Suprapubic skin (tissue), 4 donors: ENCODE data around the gene CFAP46. TPM values are rescaled to one million over a fixed set of nuclear protein-coding genes. Genes with fewer than 3 reads are reported as not detected.

Source experiments
- DNase-seq, 2 donors: peaks; one replicate each; pipeline ENCODE4 v3.0.0-alpha.2; 2019; ENCODE audit warnings: low spot score in 2 of 2
- H3K27ac ChIP-seq: fragments of 200-600 bp; sonication (generic); one replicate; pipeline ENCODE4 v1.5.1; 2019
- H3K27me3 ChIP-seq: fragments of 200-600 bp; sonication (generic); one replicate; pipeline ENCODE4 v1.5.1; 2019
- H3K36me3 ChIP-seq: fragments of 200-600 bp; sonication (generic); one replicate; pipeline ENCODE4 v1.5.1; 2019
- H3K4me1 ChIP-seq: fragments of 200-600 bp; sonication (generic); one replicate; pipeline ENCODE4 v1.5.1; 2019
- H3K4me3 ChIP-seq: fragments of 200-600 bp; sonication (generic); one replicate; pipeline ENCODE4 v1.5.1; 2019; ENCODE audit warnings: mild to moderate bottlenecking
- H3K9me3 ChIP-seq: fragments of 200-600 bp; sonication (generic); one replicate; pipeline ENCODE4 v1.5.1; 2019
- CTCF ChIP-seq, 2 donors: fragments of 200-600 bp in 1 of 2; fragments of 450-650 bp in 1 of 2; sonication (generic) in 1 of 2; IDR thresholded peaks; one replicate each; pipeline ENCODE4 v1.5.1; 2016 to 2019; ENCODE audit warnings: antibody characterized with exemption in 2 of 2, mild to moderate bottlenecking in 1 of 2, moderate library complexity in 1 of 2
- EP300 ChIP-seq: sonication (generic); formaldehyde crosslinking; IDR thresholded peaks from one replicate; pipeline ENCODE4 v1.6.1; 2017; ENCODE audit warnings: antibody characterized with exemption
- POLR2A ChIP-seq, 2 donors: fragments of 450-650 bp; IDR thresholded peaks; one replicate each; pipeline ENCODE4 v1.6.1; 2017; ENCODE audit warnings: antibody characterized with exemption in 2 of 2, mild to moderate bottlenecking in 2 of 2, moderate library complexity in 2 of 2
- POLR2AphosphoS5 ChIP-seq, 3 donors: sonication (generic); formaldehyde crosslinking; IDR thresholded peaks; one replicate each; pipeline ENCODE4 v1.6.1; 2017; ENCODE audit warnings: antibody characterized with exemption in 3 of 3
- WGBS: methylation state at CpG from one replicate; pipeline ENCODE4 v1.1.5; 2018; 5-methylcytosine and 5-hydroxymethylcytosine counted together
- total RNA-seq, 4 donors: library from RNA; depleted of rRNA; stranded (reverse); fragments of >200 nt; gene quantifications; one replicate each; pipeline ENCODE4 v1.1.0, GENCODE V29; 2016

CFAP46 gene
- total RNA-seq, 4 donors from 2014 or later, result 0.11 to 0.21 TPM; not detected in 2

GRCh38 chr10:132807621-132808049 is 134.7 kb downstream of the CFAP46 start:
- no peaks in the 10 kb centered on the region for H3K4me1 ChIP-seq
- no peaks in the 10 kb centered on the region for H3K36me3 ChIP-seq
- TF ChIP-seq POLR2A (IDR thresholded peaks at IDR 0.05) (no peak), CTCF (IDR thresholded peaks at IDR 0.05) (no peak), EP300 (no peak), POLR2AphosphoS5 (IDR thresholded peaks at IDR 0.05) (no peak)
- no peak overlapping the region for H3K27ac ChIP-seq
- no peak overlapping the region for H3K4me3 ChIP-seq
- peak; percentile 46 to 73 for DNase-seq
- no CpG with 5 or more reads among the region's 27 CpGs for WGBS
- H3K27me3 ChIP-seq, result peaks cover 65% of the 10 kb centered on the region
- no peaks in the 10 kb centered on the region for H3K9me3 ChIP-seq

GRCh38 chr10:132806561-132807003 is 135.8 kb downstream of the CFAP46 start:
- WGBS, result 69% methylated on average over 20 of the region's 25 CpGs

GRCh38 chr10:132806110-132806509 is 136.3 kb downstream of the CFAP46 start:
- Histone ChIP-seq H3K27ac (no peak overlapping the region), H3K4me1 (no peaks in the 10 kb centered on the region), H3K36me3 (no peaks in the 10 kb centered on the region), H3K4me3 (no peak overlapping the region), H3K27me3 (peaks cover 56% of the 10 kb centered on the region), H3K9me3 (no peaks in the 10 kb centered on the region)
- WGBS, result 35% methylated on average over 7 of the region's 7 CpGs
- TF ChIP-seq CTCF (IDR thresholded peaks at IDR 0.05), result no peak
- TF ChIP-seq EP300, result no peak
- no peak for TF ChIP-seq POLR2A (IDR thresholded peaks at IDR 0.05)
- TF ChIP-seq POLR2AphosphoS5 (IDR thresholded peaks at IDR 0.05), result no peak
- DNase-seq, result no peak

More at GRCh38 chr10:132806561-132807003, 135.8 kb downstream of the CFAP46 start:
- no peak overlapping the region for H3K27ac ChIP-seq
- H3K4me3 ChIP-seq, result no peak overlapping the region
- no peaks in the 10 kb centered on the region for H3K4me1 ChIP-seq
- peaks cover 59% of the 10 kb centered on the region for H3K27me3 ChIP-seq
- no peaks in the 10 kb centered on the region for H3K36me3 ChIP-seq
- H3K9me3 ChIP-seq, result no peaks in the 10 kb centered on the region
- TF ChIP-seq EP300, result no peak
- no peak for TF ChIP-seq CTCF (IDR thresholded peaks at IDR 0.05)
- no peak for TF ChIP-seq POLR2AphosphoS5 (IDR thresholded peaks at IDR 0.05)
- TF ChIP-seq POLR2A (IDR thresholded peaks at IDR 0.05), result no peak
- DNase-seq, result peak; percentile 46 to 77

DNA sequence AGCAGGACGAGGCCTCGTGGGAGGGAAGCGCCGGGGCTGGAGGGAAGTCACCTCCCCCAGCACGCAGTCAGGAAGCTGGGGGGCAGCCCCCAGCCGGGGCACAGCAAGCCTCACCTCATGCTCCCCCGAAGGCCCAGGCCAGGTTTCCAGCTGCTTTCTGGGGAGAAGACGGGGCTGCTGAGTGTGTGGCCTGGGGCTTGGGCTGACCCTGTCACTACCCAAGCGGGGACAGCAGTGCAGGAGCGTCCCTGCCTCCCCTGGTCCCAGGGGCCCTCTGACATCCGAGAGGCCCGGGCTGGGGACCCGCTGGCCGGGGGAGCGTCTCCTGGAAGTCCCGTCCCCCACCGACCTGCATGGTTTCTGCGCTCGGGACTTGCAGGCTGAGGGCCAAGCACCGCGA is 136.8 kb downstream of the CFAP46 start:
- Histone ChIP-seq H3K4me1 (no peaks in the 10 kb centered on the region), H3K9me3 (no peaks in the 10 kb centered on the region), H3K27me3 (peaks cover 50% of the 10 kb centered on the region), H3K4me3 (no peak overlapping the region), H3K36me3 (no peaks in the 10 kb centered on the region), H3K27ac (no peak overlapping the region)
- TF ChIP-seq POLR2AphosphoS5 (IDR thresholded peaks at IDR 0.05) (no peak), CTCF (IDR thresholded peaks at IDR 0.05) (no peak), EP300 (no peak), POLR2A (IDR thresholded peaks at IDR 0.05) (no peak)
- peak in 1 of 2 donors; percentile 36 for DNase-seq
- 47% methylated on average over 14 of the region's 21 CpGs for WGBS

- no peak overlapping the region for H3K4me3 ChIP-seq
- H3K27ac ChIP-seq, result no peak overlapping the region
- TF ChIP-seq POLR2AphosphoS5 (IDR thresholded peaks at IDR 0.05) (no peak), EP300 (no peak), POLR2A (IDR thresholded peaks at IDR 0.05) (no peak), CTCF (IDR thresholded peaks at IDR 0.05) (no peak)
- H3K4me1 ChIP-seq, result no peaks in the 10 kb centered on the region
- no peaks in the 10 kb centered on the region for H3K36me3 ChIP-seq
- no peak for DNase-seq
- peaks cover 44% of the 10 kb centered on the region for H3K27me3 ChIP-seq
- 62% methylated on average over 18 of the region's 23 CpGs for WGBS
- no peaks in the 10 kb centered on the region for H3K9me3 ChIP-seq
Measured at GRCh38 chr10:132804785-132805426, 137.5 kb downstream of the CFAP46 start.
